ENCODE measurements around the gene TRIM46.
A peak's percentile ranks its signal among the peaks of the same experiment; 100 is the strongest.

DNA sequence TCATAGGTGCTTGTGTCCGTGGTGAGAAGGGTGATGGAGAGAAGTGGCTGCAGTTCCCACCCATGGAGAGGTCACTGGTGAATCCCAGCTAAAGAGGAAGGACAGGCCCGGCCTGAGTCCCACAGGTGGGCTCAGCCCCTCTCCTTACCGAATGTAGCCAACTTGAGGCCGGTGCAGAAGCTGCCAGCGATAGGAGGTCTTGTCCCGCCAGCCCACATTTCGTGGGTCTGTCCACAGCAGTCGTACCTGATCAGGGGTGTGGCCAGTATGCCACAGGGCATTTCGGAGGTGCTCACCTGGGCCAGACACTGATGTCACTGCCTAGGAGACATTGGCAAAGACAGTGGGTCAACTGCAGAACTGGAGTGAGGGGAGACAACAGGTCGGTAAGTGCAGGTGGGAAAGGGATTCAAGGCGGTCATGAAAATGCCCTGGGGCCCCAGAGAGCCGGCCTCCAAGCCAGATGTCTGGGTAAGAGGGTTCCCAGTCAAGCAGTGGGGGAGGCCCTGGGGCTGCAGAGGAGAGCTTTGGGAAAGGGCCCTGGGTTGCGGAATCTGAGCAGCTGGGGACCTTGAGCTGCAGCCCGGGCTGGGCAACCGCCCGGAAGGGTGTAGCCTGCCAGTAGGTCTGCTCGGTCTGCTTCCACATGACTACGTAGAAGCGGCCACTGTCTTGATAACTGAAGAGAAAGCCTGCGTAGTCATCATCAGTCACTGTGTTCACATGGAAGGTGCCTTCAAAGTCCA, 23.4 kb downstream of the TRIM46 start:
- TF ChIP-seq, protein P1, sequence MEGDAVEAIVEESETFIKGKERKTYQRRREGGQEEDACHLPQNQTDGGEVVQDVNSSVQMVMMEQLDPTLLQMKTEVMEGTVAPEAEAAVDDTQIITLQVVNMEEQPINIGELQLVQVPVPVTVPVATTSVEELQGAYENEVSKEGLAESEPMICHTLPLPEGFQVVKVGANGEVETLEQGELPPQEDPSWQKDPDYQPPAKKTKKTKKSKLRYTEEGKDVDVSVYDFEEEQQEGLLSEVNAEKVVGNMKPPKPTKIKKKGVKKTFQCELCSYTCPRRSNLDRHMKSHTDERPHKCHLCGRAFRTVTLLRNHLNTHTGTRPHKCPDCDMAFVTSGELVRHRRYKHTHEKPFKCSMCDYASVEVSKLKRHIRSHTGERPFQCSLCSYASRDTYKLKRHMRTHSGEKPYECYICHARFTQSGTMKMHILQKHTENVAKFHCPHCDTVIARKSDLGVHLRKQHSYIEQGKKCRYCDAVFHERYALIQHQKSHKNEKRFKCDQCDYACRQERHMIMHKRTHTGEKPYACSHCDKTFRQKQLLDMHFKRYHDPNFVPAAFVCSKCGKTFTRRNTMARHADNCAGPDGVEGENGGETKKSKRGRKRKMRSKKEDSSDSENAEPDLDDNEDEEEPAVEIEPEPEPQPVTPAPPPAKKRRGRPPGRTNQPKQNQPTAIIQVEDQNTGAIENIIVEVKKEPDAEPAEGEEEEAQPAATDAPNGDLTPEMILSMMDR (IDR thresholded peaks at IDR 0.05 in 8 of 11, conservative IDR thresholded peaks at IDR 0.05 in 3 of 11), result no peak
- TF ChIP-seq POLR2AphosphoS5 (IDR thresholded peaks at IDR 0.05), result peak in 2 of 3 donors; percentile 31 to 57
- TF ChIP-seq POLR2A (IDR thresholded peaks at IDR 0.05), result no peak
